ENCODE measurements around the gene PATJ. TPM values are rescaled to one million over a fixed set of nuclear protein-coding genes. Genes with fewer than 3 reads are reported as not detected.

Gene PATJ
- total and polyA plus RNA-seq, 2 donors (not counting 1 experiment from before 2014, with no cell fraction given) = 8.0 to 45.3 TPM

DNA sequence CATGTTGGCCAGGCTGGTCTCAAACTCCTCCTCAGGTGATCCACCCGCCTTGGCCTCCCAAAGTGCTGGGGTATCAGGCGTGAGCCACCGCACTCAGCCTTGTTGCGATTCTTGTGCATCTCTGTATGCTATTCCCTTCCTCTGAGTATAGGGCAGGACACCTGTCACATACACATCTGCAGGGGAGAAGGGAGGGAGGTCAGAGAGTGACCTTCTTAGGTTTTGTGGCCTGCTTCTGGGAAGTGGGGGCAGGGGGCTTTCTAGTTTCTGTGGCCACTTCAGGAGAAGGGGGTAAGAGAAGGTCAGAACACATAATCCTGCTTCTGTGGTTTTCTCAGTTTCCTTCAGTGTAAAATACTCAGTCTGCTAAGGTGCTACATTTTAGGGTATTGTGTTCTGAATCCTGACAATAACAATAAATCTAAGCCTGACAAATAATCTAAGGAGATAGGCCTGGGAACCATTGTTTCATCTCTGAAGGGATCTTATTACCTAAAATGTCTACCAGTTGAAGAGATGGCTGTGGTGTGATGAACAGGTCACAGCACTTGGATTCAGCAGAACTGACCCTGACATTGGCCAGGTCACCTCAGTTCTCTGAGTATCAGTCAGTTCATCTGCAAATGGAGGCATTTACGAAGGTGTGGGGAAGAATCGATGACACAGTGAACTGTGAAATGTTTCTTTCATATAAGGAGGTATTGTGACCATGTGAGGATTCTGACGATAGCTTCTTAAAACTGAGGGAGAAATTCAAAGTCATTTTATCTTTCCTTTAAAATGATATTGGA lies 239.8 kb downstream of the PATJ start:
- H3K9me3 Mint-ChIP-seq (ENCODE audit: insufficient read depth) = no peaks in the 10 kb centered on the region
- no peak for ATAC-seq (ENCODE audit: low read depth)
- no peaks in the 10 kb centered on the region for H4K20me1 ChIP-seq (ENCODE audit: control insufficient read depth, insufficient read depth, low read length, poor library complexity, severe bottlenecking)
- TF ChIP-seq, protein P1, sequence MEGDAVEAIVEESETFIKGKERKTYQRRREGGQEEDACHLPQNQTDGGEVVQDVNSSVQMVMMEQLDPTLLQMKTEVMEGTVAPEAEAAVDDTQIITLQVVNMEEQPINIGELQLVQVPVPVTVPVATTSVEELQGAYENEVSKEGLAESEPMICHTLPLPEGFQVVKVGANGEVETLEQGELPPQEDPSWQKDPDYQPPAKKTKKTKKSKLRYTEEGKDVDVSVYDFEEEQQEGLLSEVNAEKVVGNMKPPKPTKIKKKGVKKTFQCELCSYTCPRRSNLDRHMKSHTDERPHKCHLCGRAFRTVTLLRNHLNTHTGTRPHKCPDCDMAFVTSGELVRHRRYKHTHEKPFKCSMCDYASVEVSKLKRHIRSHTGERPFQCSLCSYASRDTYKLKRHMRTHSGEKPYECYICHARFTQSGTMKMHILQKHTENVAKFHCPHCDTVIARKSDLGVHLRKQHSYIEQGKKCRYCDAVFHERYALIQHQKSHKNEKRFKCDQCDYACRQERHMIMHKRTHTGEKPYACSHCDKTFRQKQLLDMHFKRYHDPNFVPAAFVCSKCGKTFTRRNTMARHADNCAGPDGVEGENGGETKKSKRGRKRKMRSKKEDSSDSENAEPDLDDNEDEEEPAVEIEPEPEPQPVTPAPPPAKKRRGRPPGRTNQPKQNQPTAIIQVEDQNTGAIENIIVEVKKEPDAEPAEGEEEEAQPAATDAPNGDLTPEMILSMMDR (IDR thresholded peaks at IDR 0.05) = no peak
- TF ChIP-seq EZH2 (IDR thresholded peaks at IDR 0.05; ENCODE audit: borderline replicate concordance, insufficient read depth, low read depth, low read length, poor library complexity, severe bottlenecking) = no peak
- no peaks in the 10 kb centered on the region for H3K27me3 Mint-ChIP-seq
- WGBS (ENCODE audit: insufficient coverage) = 91% methylated on average over 5 of the region's 7 CpGs
- H2AFZ ChIP-seq (ENCODE audit: insufficient read depth, low read depth, low read length, poor library complexity, severe bottlenecking) = no peak overlapping the region
- H3K27ac Mint-ChIP-seq = no peak overlapping the region
- H3K9me3 ChIP-seq (ENCODE audit: control extremely low read depth in 1 of 3, control insufficient read depth in 2 of 3, insufficient read depth in 1 of 3, low read length in 2 of 3) = no peaks in the 10 kb centered on the region
- no peaks in the 10 kb centered on the region for H3K4me1 Mint-ChIP-seq
- ChIA-PET POLR2A (no interaction called here), CTCF (no interaction called here)
- no peak overlapping the region for H3K4me3 Mint-ChIP-seq
- H3K4me2 ChIP-seq (replicated peaks; ENCODE audit: low read depth, low read length, poor library complexity, severe bottlenecking) = no peak overlapping the region
- intact Hi-C loops (cut with micrococcal nuclease) = no loop called here
- H3K4me1 ChIP-seq (ENCODE audit: control insufficient read depth in 2 of 2, insufficient read depth in 2 of 2, low read length in 2 of 2) = no peaks in the 10 kb centered on the region
- no peaks in the 10 kb centered on the region for H3K79me2 ChIP-seq (ENCODE audit: control insufficient read depth, insufficient read depth, low read length)
- H3K27me3 ChIP-seq (replicated peaks in 1 of 4; ENCODE audit: control extremely low read depth in 1 of 4, control insufficient read depth in 3 of 4, insufficient read depth in 4 of 4, low read length in 3 of 4) = no peaks in the 10 kb centered on the region
- DNase-seq = no peak
- no peak overlapping the region for H3K9ac ChIP-seq (ENCODE audit: low read length)
- no peaks in the 10 kb centered on the region for H3K36me3 ChIP-seq (replicated peaks in 1 of 2; ENCODE audit: control extremely low read depth in 1 of 2, control insufficient read depth in 1 of 2, extremely low read depth in 1 of 2, insufficient read depth in 2 of 2, low read length in 1 of 2)
- no peak overlapping the region for H3K27ac ChIP-seq (ENCODE audit: low read length in 2 of 2)
- H3K4me3 ChIP-seq (ENCODE audit: control extremely low read depth in 1 of 5, extremely low read depth in 1 of 5, insufficient read depth in 1 of 5, low read depth in 2 of 5, low read length in 4 of 5) = no peak overlapping the region

DNA sequence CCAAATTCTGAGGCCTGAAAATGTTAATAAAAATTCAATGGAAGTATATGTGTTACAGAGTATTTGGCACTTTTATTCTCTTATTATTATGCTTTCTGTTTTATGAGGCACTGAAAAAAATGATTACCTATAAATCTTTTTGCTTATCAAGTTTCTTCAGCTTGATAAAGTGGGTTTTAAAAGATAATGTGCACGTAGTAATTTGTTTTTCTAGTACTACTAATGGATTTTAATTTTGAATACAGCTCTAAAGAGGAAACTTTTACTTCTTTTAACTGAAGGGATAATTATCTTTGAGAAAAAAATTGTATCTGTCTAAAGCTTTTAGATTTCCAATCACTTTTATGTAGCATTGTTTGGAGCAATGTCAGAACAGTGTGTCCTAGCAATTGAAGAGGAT lies 241.0 kb downstream of the PATJ start:
- Histone ChIP-seq H3K9ac (ENCODE audit: low read length) (no peak overlapping the region), H3K79me2 (ENCODE audit: control insufficient read depth, insufficient read depth, low read length) (no peaks in the 10 kb centered on the region), H3K4me2 (replicated peaks; ENCODE audit: low read depth, low read length, poor library complexity, severe bottlenecking) (no peak overlapping the region), H3K27me3 (replicated peaks in 1 of 4; ENCODE audit: control extremely low read depth in 1 of 4, control insufficient read depth in 3 of 4, insufficient read depth in 4 of 4, low read length in 3 of 4) (no peaks in the 10 kb centered on the region), H3K9me3 (ENCODE audit: control extremely low read depth in 1 of 3, control insufficient read depth in 2 of 3, insufficient read depth in 1 of 3, low read length in 2 of 3) (no peaks in the 10 kb centered on the region), H3K4me1 (ENCODE audit: control insufficient read depth in 2 of 2, insufficient read depth in 2 of 2, low read length in 2 of 2) (no peaks in the 10 kb centered on the region), H3K27ac (ENCODE audit: low read length in 2 of 2) (no peak overlapping the region), H3K4me3 (ENCODE audit: control extremely low read depth in 1 of 5, extremely low read depth in 1 of 5, insufficient read depth in 1 of 5, low read depth in 2 of 5, low read length in 4 of 5) (no peak overlapping the region), H3K36me3 (replicated peaks in 1 of 2; ENCODE audit: control extremely low read depth in 1 of 2, control insufficient read depth in 1 of 2, extremely low read depth in 1 of 2, insufficient read depth in 2 of 2, low read length in 1 of 2) (no peaks in the 10 kb centered on the region), H2AFZ (ENCODE audit: insufficient read depth, low read depth, low read length, poor library complexity, severe bottlenecking) (no peak overlapping the region), H4K20me1 (ENCODE audit: control insufficient read depth, insufficient read depth, low read length, poor library complexity, severe bottlenecking) (no peaks in the 10 kb centered on the region)
- no peak for ATAC-seq (ENCODE audit: low read depth)
- no peak overlapping the region for H3K27ac Mint-ChIP-seq
- H3K4me1 Mint-ChIP-seq = no peaks in the 10 kb centered on the region
- no CpG with 5 or more reads among the region's 1 CpG for WGBS (ENCODE audit: insufficient coverage)
- CTCF ChIA-PET = no interaction called here
- H3K4me3 Mint-ChIP-seq = no peak overlapping the region
- no peak for DNase-seq
- H3K9me3 Mint-ChIP-seq (ENCODE audit: insufficient read depth) = no peaks in the 10 kb centered on the region
- no peaks in the 10 kb centered on the region for H3K27me3 Mint-ChIP-seq
- POLR2A ChIA-PET = no interaction called here
- TF ChIP-seq, protein P1 (IDR thresholded peaks at IDR 0.05) = no peak
- no peak for TF ChIP-seq EZH2 (IDR thresholded peaks at IDR 0.05; ENCODE audit: borderline replicate concordance, insufficient read depth, low read depth, low read length, poor library complexity, severe bottlenecking)
- intact Hi-C loops (cut with micrococcal nuclease) = no loop called here
